Pulmonary artery endothelial cell (primary cell): ENCODE results near the gene TMEM132D. TPM values are rescaled to one million over a fixed set of nuclear protein-coding genes. Genes with fewer than 3 reads are reported as not detected.
"Not testable (repeated sequence)": the region's sequence is repeated elsewhere in the genome, so short reads cannot be mapped to it uniquely, and the experiment has no call there.

Source experiments
- DNase-seq: peaks from one replicate; pipeline ENCODE4 v3.0.0-alpha.2; 2011; ENCODE audit warnings: low read depth, low spot score
- total RNA-seq: library from RNA; depleted of rRNA; stranded (reverse); fragments of >200 nt; gene quantifications from 2 replicates; pipeline ENCODE4 v1.2.3, GENCODE V29; 2014

The TMEM132D gene
- total RNA-seq, 1 donor from 2014 or later: not detected

- not testable (repeated sequence) for DNase-seq
Measured at GRCh38 chr12:129538724-129539335, 365.0 kb downstream of the TMEM132D start.

- DNase-seq: no peak
Measured at GRCh38 chr12:129538137-129538536, 365.7 kb downstream of the TMEM132D start.

GRCh38 chr12:129534966-129535750, 368.7 kb downstream of the TMEM132D start:
- no peak for DNase-seq

GRCh38 chr12:129532707-129533499, 370.9 kb downstream of the TMEM132D start:
- DNase-seq: no peak

GRCh38 chr12:129532082-129532481, 371.7 kb downstream of the TMEM132D start:
- DNase-seq: no peak

GRCh38 chr12:129530984-129531383, 372.8 kb downstream of the TMEM132D start:
- DNase-seq: no peak

- no peak for DNase-seq
Measured at GRCh38 chr12:129530517-129530916, 373.3 kb downstream of the TMEM132D start.

GRCh38 chr12:129527506-129527905, 376.3 kb downstream of the TMEM132D start:
- DNase-seq: no peak

GRCh38 chr12:129523621-129524020, 380.2 kb downstream of the TMEM132D start:
- DNase-seq: no peak

GRCh38 chr12:129520739-129521138, 383.1 kb downstream of the TMEM132D start:
- no peak for DNase-seq

GRCh38 chr12:129503802-129504201, 400.0 kb downstream of the TMEM132D start:
- no peak for DNase-seq

- no peak for DNase-seq
Measured at GRCh38 chr12:129496226-129496625, 407.6 kb downstream of the TMEM132D start.

GRCh38 chr12:129494766-129495165, 409.1 kb downstream of the TMEM132D start:
- DNase-seq: no peak

- no peak for DNase-seq
Measured at GRCh38 chr12:129494260-129494659, 409.6 kb downstream of the TMEM132D start.

GRCh38 chr12:129489100-129489676, 414.6 kb downstream of the TMEM132D start:
- no peak for DNase-seq

- no peak for DNase-seq
Measured at GRCh38 chr12:129486931-129487330, 416.9 kb downstream of the TMEM132D start.

- DNase-seq: no peak
Measured at GRCh38 chr12:129483111-129483893, 420.5 kb downstream of the TMEM132D start.

GRCh38 chr12:129481921-129482320, 421.9 kb downstream of the TMEM132D start:
- DNase-seq: no peak

- no peak for DNase-seq
Measured at GRCh38 chr12:129470196-129470595, 433.6 kb downstream of the TMEM132D start.

GRCh38 chr12:129467726-129468125, 436.1 kb downstream of the TMEM132D start:
- no peak for DNase-seq

- DNase-seq: no peak
Measured at GRCh38 chr12:129467289-129467688, 436.5 kb downstream of the TMEM132D start.
